Femur (tissue), 1 donor: ENCODE data around the gene KCTD20.

Source experiments
- DNase-seq: peaks from one replicate; pipeline ENCODE4 v3.0.0-alpha.2; 2017

Gene KCTD20

GRCh38 chr6:36499918-36500317 lies 57.1 kb downstream of the KCTD20 start:
- DNase-seq, result no peak

GRCh38 chr6:36501686-36502085 lies 58.9 kb downstream of the KCTD20 start:
- no peak for DNase-seq

DNA sequence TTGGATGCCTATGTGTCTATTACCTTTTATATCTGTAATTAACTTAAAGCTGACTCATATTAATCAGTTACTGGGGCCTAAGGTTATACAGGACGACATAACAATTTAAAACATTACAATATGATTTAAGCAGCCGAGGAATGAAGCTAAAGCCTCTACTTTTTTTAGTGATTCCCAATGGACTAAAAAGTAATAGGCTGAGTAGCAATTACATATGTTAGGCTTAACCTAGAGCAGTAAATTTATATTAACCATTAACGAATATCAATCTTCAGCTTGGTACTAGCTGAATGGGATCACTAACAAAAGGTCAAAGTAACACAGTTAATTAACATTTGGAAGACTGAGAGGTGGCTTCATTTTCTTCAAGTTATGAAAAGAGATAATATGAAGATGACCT lies 61.4 kb downstream of the KCTD20 start:
- no peak for DNase-seq

GRCh38 chr6:36504982-36505381 lies 62.2 kb downstream of the KCTD20 start:
- DNase-seq, result no peak

DNA sequence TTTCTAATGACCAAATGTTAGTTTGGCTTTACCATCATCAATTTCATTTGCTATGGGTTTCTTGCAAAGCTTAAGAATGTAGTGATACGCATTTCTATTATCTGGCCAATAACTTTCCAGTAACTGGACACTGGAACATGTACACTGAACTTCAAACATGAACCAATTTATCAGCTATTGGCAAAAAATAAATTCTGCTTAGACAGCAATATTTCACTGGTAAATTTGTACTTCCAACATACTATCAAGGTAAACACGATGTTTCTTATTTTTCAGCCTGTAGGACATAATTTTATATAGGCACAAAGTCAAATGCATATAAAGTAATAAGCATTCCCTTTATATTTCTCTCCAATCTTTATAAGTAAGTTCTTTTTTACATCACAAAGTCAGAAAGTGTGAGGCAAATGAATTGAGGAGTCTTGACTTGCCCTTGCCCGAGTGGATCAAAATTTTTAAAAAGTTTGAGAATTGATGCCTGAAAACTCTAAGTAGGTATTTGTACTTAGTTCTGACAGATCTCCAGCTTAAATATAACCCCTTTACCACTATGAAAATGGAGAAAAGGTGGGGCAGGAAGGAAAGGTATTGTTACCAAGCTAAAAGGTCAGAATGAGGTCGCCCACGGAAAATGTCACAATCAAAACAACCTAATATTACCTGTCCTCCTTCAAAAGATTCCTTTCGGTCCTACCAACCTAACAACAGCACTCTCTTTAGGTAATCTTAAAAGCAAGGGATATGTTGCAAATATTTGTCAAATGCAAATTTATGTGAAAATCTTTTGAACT lies 63.1 kb downstream of the KCTD20 start:
- no peak for DNase-seq

DNA sequence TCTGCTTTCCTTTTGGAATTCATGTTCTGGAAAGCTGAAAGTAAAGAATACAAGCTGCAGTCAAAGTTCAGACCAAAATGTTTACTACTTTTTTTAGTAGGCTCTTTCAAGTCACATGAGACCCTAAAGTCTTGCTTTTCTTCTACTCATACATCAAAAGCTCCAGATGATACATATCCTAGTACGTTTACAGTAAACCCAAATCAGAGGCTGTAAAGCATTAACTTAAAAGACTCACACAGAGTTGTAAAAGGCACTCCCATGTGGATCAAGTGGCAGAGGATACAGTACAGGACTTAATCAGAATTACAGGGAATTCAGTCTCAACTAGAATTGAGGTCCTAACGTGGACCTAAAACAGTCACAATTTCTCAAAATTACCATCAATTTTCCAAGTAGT lies 63.8 kb downstream of the KCTD20 start:
- DNase-seq, result no peak

GRCh38 chr6:36508532-36508931 lies 65.7 kb downstream of the KCTD20 start:
- no peak for DNase-seq

DNA sequence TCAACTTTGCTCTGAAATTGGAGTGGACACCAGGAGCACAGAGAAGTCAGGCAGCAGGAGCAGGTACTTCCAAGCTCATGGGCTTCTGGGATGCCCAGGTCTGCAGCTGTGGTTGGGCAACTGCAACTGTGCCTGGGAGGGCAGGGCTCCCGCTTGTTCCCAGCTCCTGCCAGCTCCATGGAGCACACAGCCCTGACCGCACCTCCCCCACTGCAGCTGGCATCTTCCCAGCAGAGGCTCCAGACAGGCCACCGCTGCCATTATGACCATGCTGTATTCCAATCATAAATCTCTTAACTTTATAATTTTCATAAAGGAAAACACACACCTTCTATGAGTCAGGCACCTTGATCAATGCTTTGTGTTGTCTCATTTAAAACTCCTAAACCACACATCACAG lies 67.6 kb downstream of the KCTD20 start:
- DNase-seq, result no peak

DNA sequence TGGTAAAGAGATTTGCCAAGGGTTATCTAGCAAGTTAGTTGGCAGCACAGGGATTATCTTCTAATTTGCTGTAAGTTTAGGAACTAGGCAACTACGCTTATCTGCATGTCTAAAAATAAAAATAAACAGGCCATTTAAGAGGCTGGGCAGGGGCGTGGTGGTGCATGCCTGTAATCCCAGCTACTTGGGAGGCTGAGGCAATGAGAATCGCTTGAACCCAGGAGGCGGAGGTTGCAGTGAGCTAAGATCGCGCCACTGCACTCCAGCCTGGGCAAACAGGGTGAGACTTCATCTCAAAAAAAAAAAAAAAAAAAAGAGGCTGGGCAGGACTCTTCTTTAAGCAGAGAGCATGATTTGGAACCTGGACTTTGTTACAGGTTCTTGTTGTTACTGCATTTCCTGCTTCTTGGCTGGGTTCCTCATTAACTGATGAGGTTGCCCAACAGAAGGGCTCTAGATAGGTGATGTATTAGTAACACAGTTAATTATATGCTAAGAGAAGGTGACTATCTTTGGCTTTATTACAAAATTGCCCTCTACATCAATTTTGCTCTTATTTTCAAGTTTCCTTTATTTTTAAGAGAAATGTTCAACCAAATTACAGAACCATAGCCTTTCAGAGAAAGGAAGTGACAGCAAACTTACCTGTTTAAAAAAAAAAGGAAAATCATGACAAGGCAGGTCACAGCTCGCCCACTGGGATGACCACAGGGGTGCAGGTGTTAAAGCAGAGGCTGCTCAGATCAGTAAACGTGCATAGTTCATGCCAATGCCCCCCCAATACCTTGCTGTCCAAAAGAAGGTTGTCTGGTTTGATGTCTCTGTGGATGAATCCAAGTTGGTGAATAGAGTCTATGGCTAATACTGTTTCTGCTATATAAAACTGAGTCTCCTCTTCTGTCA lies 72.0 kb downstream of the KCTD20 start:
- DNase-seq, result no peak

DNA sequence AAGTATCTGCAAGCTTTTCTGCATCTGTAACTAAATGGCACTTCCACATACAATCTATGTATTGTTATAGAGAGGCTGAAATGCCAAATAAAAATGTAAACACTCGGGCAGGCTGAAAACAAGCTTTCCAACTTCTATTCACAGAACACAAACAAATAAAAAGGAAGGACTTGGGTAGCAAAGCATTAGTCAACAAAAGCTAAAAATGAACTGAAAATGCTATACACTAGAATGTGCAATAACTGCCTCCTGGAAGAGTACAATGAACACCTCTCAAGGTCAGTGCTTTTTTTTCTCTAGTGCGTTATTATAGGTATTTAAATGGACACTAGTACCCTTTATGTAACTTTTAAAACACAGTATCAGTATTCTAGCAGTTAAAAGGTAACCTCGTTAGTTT lies 73.0 kb downstream of the KCTD20 start:
- DNase-seq, result no peak

DNA sequence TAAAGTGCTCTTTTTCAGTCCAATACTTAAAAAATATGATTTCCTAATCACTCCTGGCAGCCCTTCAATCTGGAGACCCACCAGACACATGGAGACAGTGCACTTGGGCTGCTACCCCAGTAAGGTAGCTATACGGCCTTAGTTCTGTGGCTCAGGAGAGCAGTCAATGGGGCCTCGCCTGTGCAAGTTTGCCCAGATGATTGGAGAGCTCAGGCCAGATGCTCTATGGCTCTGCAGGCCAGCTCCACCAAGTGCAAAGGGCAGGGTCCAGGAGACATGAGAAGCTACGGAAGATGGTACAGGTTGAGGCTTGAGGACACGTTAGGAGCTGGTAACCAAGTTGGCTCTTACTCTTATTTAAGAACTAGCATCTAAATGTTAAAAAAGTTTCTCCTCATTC lies 73.8 kb downstream of the KCTD20 start:
- DNase-seq, result no peak

DNA sequence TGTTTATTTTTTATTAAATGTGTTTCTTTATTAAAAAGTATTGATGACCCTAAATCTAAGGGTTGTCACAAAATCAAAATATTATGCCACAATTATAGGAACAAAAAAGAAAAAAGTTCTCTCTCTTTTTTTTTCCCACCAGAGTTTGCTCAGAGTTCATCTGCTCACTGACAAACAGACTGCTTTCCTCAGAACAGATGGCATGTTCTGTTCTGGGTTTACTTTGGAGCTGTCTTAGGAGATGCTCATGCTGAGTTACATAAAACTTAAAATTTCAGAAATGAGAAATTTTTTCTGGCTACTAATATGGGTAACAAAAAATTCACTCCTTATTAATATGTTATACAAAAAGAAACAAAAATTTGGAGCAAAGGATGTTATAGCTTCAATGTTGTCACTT lies 74.2 kb downstream of the KCTD20 start:
- no peak for DNase-seq

- no peak for DNase-seq
These were observed 74.6 kb downstream of the KCTD20 start for GRCh38 chr6:36517408-36517807.

DNA sequence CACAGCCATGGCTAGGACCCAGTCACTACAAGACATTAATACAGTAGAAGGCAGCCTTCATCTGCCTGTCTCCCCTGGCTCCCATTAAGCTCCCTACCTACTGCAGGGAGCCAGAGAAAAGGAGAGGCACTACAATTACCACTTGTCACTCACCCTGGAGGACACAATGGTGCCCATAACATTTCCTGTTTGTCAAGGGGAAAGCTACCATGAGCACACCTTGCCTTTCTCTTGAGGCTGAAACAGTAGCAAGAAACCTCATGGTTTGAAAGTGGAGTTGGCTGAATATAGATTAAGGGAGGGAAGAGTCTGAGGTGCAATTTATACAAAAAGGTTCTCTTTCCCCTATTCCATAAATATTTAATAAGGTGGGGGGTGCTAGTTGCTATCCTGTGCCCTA lies 76.6 kb downstream of the KCTD20 start:
- no peak for DNase-seq

- DNase-seq, result no peak
These were observed 80.7 kb downstream of the KCTD20 start for GRCh38 chr6:36523451-36523850.

- DNase-seq, result no peak
These were observed 81.2 kb downstream of the KCTD20 start for GRCh38 chr6:36523936-36524499.

DNA sequence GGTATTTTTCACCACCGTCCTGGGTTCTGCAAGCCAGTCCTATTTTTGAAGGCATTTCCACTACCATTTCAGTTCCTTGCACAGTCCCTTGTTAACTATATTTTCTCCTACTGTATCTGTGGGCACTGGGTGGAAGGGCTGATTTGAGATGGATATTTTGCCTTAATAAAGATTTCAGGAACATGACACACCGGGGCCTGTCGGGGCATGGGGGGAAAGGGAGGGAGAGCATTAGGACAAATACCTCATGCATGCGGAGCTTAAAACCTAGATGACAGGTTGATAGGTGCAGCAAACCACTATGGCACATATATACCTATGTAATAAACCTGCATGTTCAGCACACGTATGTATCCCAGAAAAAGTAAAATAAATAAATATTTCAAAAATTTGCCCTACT lies 82.1 kb downstream of the KCTD20 start:
- DNase-seq, result no peak

DNA sequence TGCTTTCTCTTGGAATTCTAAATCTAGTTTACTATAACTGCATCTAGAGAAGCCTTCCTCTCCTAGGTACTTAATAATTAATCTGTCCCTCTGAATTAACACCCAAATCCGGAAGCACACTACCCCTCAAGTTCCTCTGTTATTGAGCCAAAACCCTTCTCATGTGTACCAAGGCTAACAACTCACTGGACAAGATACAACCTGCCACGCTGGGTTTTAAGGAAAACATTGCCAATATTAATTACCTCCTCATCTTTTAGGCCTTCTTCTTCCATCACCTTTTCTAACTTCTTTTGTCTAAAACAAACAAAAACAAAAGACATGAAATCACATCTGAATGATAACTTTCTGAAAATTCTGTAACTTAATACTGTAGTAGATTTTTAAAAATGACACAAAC lies 82.5 kb downstream of the KCTD20 start:
- no peak for DNase-seq

GRCh38 chr6:36526066-36526465 lies 83.3 kb downstream of the KCTD20 start:
- no peak for DNase-seq

DNA sequence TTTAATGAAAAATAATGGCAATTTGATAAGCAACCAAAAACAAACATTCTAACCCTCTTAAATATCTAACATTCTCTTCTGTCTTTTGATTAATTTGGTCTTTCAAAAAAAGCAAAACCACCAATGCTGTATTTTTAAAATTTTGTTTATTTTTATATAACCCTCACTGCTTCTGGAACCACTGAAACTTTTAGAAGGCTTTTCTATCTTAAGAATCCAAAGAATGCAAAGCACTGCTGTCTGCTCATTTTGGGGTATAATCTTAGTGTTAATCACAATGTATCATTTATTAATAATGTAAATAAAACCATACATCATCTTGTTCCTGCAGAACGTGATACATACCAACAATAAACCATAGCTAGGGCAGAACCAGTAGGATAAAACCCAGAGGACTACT lies 90.5 kb downstream of the KCTD20 start:
- no peak for DNase-seq

DNA sequence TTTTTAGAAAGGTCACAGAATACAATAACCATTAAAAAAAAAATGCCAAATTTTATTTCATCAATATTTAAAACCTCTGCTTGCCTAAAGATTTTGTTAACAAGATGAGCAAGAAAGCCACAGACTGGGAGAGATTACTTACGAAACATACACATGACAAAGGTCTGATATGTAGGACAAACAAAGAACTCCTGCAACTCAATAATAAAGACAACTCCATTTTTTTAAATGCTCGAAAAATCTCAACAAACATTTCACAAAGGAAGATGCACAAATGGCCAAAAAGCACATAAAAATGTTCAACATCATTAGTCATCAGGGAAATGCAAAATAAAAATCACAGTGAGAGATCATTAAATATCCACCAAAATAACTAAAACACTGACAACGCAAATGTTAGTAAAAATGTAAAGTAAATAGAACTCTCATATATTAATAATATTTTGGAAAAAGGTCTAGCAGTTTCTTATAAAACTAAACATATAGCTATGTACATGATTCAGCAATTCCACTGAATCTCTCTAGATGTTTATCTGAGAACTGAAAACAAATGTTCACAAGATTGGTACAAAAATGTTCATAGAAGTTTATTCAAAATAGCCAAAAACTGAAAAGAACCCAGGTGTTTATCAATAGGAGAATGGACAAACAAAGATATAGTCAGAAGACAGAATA lies 94.2 kb downstream of the KCTD20 start:
- DNase-seq, result no peak

GRCh38 chr6:36539814-36540568 lies 97.2 kb downstream of the KCTD20 start:
- no peak for DNase-seq
